NCI-H2081 treated with DMSO at 0.1 percent for 48 hours (cell line): ENCODE measurements around the gene MCM10.
"Not testable (repeated sequence)": the region's sequence is repeated elsewhere in the genome, so short reads cannot be mapped to it uniquely, and the experiment has no call there.

ENCODE experiments used
- DNase-seq: peaks from one replicate; lab custom pipeline; 2025; lab: John Stamatoyannopoulos, UW

The MCM10 gene

GRCh38 chr10:13221572-13221971 lies 60.2 kb downstream of the MCM10 start:
- DNase-seq: no peak

DNA sequence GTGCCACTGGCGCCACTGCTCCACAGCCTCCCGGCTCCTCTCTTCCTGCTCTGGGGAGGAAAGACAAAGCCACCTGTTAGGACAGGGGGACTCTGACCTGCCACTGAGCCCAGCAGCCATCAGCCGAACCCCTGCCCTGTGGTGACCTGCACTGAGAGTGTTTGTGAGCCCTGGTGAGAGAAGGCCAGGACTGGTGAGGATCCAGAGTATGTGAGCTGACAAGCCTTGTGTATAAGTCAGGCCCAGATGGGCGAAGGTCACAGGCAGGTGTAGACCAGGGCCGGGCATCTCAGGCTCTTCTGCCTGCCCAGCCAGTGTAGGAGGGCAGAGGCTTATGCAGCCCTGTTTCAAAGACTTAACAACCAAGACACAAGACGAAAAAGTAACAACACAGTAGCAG lies 60.8 kb downstream of the MCM10 start:
- no peak for DNase-seq

- DNase-seq: no peak
Measured at GRCh38 chr10:13222566-13222965, 61.2 kb downstream of the MCM10 start.

GRCh38 chr10:13223241-13223640 lies 61.9 kb downstream of the MCM10 start:
- no peak for DNase-seq

DNA sequence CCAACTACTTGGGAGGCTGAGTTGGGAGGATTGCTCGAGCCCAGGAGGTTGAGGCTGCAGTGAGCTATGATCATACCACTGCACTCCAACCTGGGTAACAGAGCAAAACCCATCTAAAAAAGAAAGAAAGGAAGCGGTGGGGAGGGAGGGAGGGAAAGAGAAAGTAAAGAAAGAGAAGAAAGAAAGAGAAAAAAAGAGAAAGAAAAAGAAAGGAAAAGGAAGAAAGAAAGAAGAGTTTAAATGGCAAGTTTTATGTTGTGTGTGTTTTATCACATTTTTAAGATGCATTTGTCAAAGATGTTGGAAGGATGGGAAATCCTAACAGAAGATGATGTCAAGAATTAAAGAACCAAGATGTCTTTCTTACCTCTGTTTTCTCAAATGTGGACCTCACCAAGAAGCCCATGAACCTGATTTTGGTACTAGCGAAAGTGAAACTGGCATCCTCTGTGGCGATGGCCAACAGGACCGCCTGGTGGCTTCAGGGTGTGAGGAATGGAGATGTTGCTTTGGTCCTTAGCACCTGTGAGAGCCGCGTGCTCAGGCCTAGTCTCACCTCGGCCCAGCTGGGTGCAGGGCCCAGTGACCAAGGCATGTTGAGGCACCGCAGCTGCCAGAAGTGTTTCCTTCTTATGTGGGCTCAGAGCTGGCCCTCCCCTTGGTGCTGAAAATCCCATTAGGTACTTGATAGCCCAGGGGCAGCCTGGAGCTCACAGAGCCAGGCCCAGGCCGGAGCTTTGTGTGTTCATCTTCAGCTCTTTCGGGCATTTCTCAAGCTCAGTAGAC lies 63.0 kb downstream of the MCM10 start:
- DNase-seq: no peak

DNA sequence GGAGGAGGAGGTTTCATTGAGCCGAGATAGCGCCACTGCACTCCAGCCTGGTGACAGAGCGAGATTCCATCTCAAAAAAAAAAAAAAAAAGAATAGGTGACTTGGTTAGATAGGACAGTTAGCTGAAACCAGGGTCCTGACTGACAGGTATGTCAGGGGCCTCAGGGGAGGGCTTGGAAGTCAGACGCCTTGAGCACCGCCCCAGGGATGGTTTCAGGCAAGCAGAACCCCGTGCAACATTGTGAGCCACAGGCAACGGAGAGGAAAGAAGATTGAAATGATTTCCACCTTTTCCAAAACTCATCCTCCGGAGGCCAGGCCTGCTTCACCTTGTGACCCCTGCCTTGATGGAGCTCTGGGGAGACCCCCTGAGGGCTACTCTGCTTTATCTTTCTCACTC lies 64.2 kb downstream of the MCM10 start:
- DNase-seq: no peak

- DNase-seq: no peak
Measured at GRCh38 chr10:13227031-13227430, 65.7 kb downstream of the MCM10 start.

DNA sequence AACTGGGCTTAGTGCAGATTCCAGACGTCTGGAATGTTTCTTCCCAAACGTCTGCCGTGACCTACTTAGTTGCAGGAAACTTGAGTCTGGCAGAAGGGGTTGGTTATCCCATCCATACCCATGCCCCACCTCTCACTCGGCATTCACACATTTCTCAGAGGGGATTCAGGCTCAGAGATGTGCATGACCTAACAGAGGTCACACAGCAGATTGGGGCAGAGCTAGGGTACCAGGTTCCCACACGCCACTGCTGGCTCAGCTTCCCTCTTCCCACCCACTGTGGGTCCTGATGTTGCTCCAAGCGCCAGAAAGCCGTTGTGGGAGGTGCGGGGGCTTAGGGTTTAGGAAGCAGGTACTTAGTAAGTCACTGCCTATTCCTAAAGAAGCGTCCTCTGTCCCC lies 69.8 kb downstream of the MCM10 start:
- no peak for DNase-seq

GRCh38 chr10:13231808-13232207 lies 70.5 kb downstream of the MCM10 start:
- no peak for DNase-seq

DNA sequence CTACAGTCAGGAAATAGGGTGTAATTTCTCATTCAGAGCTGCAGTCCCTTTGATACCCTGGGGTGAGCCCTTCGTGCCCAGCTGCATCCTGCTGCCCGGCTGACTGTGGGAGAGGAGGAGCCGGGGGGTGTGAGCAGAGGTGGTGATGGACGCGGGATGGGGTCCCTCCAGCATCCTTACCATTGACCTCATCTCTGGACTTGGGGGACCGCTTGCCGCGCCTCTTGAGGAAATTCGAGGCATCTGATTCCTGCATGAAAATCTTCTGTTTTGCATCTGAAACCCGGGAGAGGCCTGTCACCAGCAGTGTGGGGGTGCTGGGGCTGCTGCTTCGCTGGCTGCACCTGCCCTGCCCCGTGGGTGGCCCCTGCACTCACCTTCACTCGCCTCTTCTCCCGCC lies 72.0 kb downstream of the MCM10 start:
- no peak for DNase-seq

DNA sequence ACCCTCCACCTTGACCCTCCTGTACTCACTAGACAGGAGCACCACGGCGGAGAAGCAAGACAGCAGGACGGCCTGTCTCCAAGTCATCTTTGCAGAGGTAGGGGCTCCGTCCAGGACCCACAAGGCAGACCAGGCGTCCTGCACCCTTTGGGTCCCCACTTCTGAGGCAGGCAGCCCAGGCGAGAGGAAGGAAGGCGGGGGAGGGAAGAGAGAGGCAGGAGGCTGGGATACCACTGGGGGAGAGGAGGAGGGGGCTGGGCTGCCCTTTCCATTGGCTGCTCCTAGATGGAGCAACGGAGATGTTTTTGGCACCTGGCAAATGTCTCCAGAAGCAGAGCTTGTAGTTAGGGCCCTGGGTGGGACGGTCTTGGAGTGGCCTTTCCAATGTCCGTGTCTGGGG lies 72.8 kb downstream of the MCM10 start, which contains the start of gene UCMA:
Gene UCMA, minus strand, starts transcription at position 203 of the 400 bp plus-strand sequence. Its CDS starts 116 bp downstream, at position 87.
- DNase-seq: no peak

- DNase-seq: not testable (repeated sequence)
Measured at GRCh38 chr10:13234736-13235135, 73.4 kb downstream of the MCM10 start.

- no peak for DNase-seq
Measured at GRCh38 chr10:13236638-13237037, 75.3 kb downstream of the MCM10 start.

- no peak for DNase-seq
Measured at GRCh38 chr10:13238271-13239077, 77.1 kb downstream of the MCM10 start.

DNA sequence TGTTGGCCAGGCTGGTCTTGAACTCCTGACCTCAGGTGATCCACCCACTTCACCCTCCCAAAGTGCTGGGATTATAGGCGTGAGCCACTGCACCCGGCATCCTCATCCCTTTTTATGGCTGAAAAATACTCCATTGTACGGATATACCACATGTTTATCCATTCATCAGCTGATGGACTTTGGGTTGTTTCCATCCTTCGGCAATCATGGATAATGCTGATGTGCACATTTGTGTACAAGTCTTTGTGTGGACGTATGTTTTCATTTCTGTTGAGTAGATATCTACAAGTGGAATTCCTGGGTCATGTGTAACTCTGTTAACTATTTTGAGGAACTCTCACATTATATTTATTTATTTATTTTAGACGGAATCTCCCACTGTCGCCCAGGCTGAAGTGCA lies 78.6 kb downstream of the MCM10 start:
- DNase-seq: no peak

DNA sequence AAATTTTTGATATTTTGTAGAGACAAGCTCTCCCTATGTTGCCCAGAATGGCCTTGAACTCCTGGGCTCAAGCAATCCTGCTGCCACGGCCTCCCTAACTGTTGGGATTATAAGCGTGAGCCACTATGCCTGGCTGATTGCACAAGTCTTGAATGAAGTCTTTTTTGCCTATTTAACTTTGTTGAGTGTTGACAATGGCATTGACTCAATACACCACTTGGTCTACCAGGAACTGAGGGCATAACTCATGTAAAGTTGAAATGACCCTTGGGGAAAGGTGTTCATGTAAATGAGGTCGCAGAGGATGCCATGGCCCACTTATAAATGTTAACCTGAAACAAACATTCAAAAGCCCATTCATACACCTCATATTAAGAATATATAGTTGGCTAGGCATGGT lies 80.3 kb downstream of the MCM10 start:
- no peak for DNase-seq

DNA sequence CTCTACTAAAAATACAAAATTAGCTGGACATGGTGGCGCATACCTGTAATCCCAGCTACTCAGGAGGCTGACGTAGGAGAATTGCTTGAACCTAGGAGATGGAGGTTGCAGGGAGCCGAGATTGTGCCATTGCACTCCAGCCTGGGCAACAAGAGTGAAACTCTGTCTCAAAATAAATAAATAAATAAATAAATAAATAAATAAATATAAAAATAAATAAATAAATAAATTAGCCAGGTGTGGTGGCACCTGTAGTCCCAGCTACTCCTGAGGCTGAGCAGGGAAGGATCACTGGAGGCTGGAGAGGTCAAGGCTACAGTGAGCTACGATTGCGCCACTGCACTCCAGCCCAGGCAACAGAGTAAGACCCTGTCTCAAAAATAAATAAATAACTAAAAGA lies 80.9 kb downstream of the MCM10 start:
- not testable (repeated sequence) for DNase-seq

DNA sequence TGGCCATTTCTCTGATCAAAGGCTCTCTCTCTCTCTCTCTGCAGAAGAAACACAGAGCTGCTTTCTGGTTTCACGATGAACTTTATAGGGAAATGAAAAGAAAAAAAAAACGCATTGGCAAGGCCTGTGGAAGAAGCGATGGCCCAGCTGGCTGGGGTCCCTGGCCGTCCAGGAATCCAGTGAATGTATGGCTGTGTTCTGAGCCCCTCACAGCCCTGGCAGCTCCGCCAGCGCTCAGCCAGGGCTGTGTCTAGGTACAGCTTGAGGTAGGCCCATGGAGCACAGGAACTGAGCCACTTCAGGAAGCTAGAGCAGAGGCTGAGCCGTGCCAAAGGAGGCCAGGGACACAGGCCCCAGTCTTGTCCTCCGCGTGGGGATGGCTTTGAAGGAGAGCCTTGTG lies 85.9 kb downstream of the MCM10 start:
- DNase-seq: no peak

- no peak for DNase-seq
Measured at GRCh38 chr10:13247784-13248183, 86.4 kb downstream of the MCM10 start.

- no peak for DNase-seq
Measured at GRCh38 chr10:13253726-13254125, 92.4 kb downstream of the MCM10 start.

GRCh38 chr10:13256627-13257026 lies 95.3 kb downstream of the MCM10 start:
- DNase-seq: no peak

GRCh38 chr10:13257621-13258140 lies 96.3 kb downstream of the MCM10 start:
- DNase-seq: no peak
